ENCODE measurements around the gene GNAI2.
"Not testable (repeated sequence)": the region's sequence is repeated elsewhere in the genome, so short reads cannot be mapped to it uniquely, and the experiment has no call there.

Gene GNAI2

DNA sequence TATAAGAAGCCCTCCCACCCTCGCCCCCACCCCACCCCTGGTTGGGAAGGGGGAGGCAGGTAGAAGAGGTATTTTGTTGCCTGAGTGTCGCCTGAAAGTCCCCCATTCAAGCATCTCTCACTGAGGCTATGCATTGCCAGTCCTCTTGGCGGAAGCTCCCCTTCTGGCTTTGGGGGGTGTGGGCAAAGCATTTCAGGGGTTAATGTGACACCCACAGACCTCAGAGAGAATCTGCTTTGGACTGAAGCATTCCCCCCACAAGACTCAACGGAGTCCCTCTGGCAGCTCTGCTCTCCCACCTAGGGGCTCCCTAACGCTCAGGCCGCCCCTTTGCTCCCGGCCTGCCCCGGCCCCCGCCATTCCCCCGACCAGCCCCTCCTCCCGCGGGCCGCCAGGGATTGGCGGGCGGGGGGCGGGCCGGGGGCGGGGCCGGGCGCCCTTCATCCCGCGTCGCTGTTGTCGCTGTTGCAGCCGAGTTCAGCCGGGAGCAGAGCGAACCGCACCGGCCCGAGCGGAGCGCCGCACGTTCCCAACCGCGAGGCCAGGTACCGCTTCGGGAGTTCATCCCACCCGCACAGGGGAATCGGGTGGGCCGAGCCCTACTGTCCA is 31.1 kb upstream of the GNAI2 start, which contains the start of gene SLC38A3:
SLC38A3 (plus strand) TSS at position 468 of the 609 bp plus-strand sequence. CDS start 8,929 bp downstream, outside the sequence.
- no peak for DNase-seq (ENCODE audit: low read depth)

DNA sequence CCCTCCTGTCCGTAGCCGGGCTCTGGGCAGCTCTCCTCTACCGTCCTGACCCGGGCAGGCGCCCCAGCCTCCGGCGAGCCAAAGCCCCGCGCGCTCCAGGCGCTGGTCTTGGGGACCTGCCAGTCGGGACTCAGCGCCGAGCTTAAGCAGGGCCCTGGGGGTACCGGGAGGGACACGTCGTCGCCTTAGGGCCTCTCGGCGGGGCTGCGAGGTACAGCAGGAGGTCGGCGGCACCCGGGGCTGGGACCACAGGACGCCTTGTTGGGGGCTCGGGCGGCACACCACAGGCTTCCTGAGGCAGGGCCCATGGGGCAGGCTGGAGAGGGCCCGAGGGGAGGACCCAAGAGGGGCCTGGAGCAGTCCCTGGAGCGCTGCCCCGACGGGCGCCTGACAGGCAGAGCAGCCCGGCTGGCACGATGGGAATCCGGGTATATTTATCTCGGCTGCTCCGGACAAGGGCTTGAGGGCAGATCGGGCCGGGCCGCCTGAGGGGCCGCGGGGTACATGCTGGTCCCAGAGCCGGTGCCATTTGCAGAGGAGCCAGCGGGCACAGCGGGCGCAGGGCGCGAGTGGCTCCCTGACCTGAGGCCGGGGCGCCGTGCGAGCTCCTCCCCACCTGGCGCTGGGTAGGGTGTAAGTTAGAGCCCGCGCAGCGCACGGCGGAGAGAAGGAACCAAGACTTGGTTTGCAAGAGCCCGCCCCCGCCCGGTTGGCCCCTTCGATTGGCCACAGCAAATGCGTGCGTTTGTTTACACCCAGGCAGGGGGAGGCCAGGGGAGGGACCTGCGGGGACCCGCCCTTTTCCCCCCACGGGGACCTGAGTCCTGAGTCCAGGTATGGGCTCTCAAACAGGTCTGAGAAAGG is 30.4 kb upstream of the GNAI2 start:
- DNase-seq (ENCODE audit: low read depth): no peak

DNA sequence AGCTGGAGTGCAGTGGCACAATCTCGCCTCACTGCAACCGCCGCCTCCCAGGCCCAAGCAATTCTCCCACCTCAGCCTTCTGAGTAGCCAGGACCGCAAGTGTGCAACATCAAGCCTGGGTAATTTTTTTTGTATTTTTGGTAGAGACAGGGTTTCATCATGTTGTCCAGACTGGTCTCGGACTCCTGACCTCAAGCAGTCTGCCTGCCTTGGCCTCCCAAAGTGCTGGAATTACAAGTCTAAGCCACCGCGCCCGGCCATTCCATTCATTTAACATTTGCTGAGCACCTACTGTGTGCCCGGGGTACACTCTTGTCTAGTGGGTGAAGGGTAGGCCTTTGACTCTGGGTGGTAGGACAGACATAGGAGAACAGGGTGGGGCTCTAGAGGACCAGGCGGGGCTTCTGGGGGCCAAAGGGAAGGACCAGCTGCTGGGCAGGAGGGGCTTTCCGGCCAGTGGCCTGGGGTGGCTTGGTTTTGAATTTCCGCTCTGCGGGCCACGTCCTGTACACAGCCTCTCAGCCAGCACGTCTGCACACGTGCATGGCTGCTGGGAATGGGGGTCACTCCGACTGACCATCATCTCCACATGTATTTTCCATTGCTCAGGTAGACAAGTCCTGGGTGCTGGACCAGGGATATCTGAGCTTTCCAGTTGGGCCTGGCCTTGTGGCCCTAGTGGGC is 28.5 kb upstream of the GNAI2 start:
- no peak for DNase-seq (ENCODE audit: low read depth)

DNA sequence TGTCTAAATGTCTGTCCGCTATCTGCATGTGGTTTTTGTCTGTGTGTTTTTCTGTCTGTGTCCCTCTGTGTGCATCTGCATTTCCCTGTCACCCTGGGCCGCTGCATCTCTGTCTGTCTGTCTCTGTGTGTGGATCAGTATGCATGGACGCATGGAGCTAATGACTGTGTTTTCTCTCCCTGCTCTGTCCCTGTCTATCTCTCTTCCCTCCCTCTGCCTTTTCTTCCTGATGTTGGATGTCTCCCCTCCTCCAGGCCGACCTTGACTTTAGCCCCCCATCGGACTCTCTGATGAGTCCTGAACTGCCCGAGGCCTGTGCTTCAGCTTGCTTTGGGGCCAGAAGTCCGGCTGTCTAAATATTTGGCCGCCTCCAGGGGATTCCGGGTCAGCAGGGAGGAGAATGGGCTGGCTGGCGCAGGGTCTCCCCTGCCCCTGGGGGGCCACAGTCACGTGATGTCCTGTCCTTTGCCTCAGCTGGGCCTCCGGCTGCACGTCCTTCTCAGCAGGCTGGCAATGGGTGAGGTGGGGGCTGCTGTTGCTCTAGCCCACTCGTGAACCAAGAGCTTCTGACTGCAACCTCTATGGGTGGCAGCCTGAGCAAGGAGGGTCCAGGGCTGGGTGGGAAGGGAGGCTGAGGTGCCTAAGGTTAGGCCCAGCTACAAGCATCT is 27.2 kb upstream of the GNAI2 start:
- DNase-seq (ENCODE audit: low read depth): no peak

- no peak for DNase-seq (ENCODE audit: low read depth)
Observed at GRCh38 chr3:50210176-50210509, 25.9 kb upstream of the GNAI2 start.

DNA sequence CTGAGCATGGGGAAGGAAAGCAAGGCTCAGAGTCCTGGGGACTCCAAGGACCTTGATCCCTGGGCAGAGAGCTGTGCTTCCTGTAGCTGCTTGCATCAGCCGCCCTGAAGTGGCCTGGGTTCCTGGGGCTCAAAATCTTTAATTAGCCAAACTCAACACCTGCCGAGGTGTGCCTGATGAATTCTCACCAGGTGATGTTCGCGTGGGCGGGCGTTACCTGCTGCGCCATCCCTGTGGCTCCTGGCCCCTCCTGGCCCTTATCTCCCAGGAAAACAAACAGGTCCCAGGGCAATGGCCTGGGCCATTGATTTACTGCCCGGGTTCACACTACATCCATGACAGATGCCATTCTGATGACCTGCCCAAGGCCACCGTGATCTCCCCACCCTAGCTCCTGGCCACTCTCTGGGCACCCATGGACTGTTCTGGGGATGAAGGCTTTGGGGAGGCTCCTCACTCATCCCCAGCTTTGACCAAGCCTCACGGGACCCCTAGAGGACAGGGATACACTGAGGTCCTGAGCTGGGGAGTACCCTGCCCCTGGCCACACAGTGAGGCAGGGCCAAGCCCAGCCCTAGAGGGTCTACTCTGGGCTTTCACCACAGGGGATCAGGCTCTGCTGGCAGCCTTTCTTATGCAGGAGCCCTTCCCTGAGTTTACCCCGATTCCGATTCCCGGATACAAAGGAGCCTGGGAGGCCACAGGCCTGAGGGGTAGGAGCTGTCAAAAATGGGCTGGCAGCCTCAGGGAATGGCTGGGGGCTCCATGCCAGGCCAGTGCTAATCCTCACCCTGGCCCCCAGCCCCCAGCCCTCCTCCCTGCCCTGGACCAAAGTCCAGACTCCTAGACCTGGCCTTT is 25.3 kb upstream of the GNAI2 start:
- DNase-seq (ENCODE audit: low read depth): no peak

- not testable (repeated sequence) for DNase-seq (ENCODE audit: low read depth)
Observed at GRCh38 chr3:50211368-50211717, 24.7 kb upstream of the GNAI2 start.

- no peak for DNase-seq (ENCODE audit: low read depth)
Observed at GRCh38 chr3:50211930-50212329, 24.1 kb upstream of the GNAI2 start.

GRCh38 chr3:50212502-50212901 is 23.5 kb upstream of the GNAI2 start:
- DNase-seq (ENCODE audit: low read depth): no peak

- no peak for DNase-seq (ENCODE audit: low read depth)
Observed at GRCh38 chr3:50212971-50213370, 23.0 kb upstream of the GNAI2 start.

GRCh38 chr3:50213373-50213772 is 22.6 kb upstream of the GNAI2 start:
- no peak for DNase-seq (ENCODE audit: low read depth)

- DNase-seq (ENCODE audit: low read depth): no peak
Observed at GRCh38 chr3:50214824-50215223, 21.2 kb upstream of the GNAI2 start.

DNA sequence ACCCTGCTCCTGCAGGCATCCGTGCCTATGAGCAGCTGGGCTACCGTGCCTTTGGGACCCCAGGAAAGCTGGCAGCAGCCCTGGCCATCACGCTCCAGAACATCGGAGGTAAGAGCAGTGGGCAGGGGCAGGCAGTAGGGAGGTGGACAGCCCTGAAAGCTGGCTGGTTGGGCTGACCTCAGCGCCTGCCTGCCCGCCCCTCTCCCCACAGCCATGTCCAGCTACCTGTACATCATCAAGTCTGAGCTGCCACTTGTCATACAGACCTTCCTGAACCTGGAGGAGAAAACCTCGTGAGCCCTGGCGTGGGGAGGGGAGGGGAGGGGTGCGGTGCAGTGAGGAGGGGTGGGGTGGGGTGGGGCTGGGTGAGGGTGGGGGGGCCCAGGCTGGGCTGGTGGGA is 20.5 kb upstream of the GNAI2 start:
- no peak for DNase-seq (ENCODE audit: low read depth)

- no peak for DNase-seq (ENCODE audit: low read depth)
Observed at GRCh38 chr3:50217681-50218080, 18.3 kb upstream of the GNAI2 start.

DNA sequence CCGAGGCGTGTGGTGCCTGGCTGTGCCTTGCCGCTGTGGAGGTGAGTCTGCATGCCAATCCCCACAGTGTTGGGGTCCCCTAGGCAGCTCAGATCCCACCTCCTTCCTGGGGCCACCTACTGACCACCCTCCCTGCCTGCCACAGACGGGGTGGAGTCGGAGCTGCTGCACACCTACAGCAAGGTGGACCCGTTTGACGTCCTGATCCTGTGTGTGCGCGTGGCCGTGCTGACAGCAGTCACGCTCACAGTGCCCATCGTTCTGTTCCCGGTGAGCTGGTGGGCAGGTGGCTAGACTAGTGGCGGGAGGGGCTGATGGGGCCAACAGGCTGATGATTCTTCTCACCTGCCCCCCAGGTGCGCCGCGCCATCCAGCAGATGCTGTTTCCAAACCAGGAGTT is 17.6 kb upstream of the GNAI2 start:
- no peak for DNase-seq (ENCODE audit: low read depth)

GRCh38 chr3:50219285-50219684 is 16.7 kb upstream of the GNAI2 start:
- DNase-seq (ENCODE audit: low read depth): no peak

DNA sequence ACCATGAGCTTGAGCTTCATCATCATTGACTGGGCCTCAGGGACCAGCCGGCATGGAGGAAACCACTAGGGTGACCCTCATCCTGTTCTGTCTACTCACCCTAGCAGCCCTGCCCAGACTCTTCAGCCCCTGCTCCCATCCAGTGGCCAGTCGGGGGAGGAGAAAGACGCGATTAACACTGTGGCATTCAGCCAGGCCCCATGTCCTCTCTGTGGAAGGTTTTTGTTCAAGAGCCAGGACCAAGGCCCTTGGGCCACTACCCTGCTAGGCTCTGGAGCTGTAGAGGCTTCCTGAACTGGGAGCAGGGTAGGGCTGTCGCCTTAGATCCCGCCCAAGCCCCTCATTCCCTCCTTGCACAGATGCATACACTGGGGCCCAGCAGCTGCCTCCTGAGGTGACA is 15.9 kb upstream of the GNAI2 start:
- no peak for DNase-seq (ENCODE audit: low read depth)

DNA sequence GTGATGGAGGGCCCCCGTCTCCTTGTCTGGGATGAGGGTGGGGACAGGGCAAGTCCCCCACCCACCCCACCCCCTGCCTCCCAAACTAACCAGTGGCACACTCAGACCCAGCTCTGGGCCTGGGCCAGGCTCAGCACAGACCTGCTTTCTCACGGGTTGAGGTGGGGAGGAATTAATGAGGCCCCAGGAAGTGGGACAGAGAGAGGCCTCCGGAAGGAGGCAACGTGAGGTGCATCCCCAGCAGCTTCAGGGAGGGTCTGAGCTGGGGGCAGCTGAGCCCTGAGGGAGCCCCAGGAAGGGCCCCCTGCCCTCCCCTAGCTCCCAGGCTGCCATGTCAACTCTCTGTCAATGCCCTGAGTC is 15.0 kb upstream of the GNAI2 start:
- no peak for DNase-seq (ENCODE audit: low read depth)

- no peak for DNase-seq (ENCODE audit: low read depth)
Observed at GRCh38 chr3:50221411-50222168, 14.4 kb upstream of the GNAI2 start.

DNA sequence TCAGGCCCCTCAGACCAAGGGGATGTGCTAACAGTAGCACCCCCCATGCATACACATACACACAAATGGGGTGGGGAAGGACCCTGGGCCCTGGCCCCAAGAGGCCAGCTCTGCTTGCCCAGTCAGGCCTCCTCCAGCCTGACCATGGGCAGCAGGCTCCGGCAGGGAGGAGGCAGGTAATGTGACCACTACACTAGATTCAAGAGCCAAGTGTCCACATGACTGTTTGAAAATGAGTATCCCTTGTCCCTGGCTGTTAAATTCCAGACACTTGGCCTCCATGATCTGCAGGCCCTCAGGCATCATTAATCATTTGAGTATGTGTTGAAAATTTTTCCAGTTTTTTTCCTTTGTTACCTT is 13.9 kb upstream of the GNAI2 start:
- DNase-seq (ENCODE audit: low read depth): no peak

- no peak for DNase-seq (ENCODE audit: low read depth)
Observed at GRCh38 chr3:50224639-50225038, 11.4 kb upstream of the GNAI2 start.
